Chondrocyte (in vitro differentiated cells): ENCODE results near the gene BACE1. TPM values are rescaled to one million over a fixed set of nuclear protein-coding genes. Genes with fewer than 3 reads are reported as not detected.

Experiments used
- DNase-seq: peaks from one replicate; pipeline ENCODE4 v3.0.0; 2021; ENCODE audit warnings: mixed read lengths, low spot score
- H3K27ac Mint-ChIP-seq: one replicate; pipeline ENCODE4 v1.8.0; 2021; ENCODE audit warnings: mild to moderate bottlenecking, moderate library complexity, mixed read lengths; ENCODE audit not compliant: unreplicated experiment
- H3K27me3 Mint-ChIP-seq: 2 replicates; pipeline ENCODE4 v1.8.0; 2021; ENCODE audit warnings: low read depth, mixed read lengths
- H3K36me3 Mint-ChIP-seq: 2 replicates; pipeline ENCODE4 v1.8.0; 2021; ENCODE audit warnings: low read depth, mixed read lengths
- H3K4me1 Mint-ChIP-seq: 2 replicates; pipeline ENCODE4 v1.8.0; 2021; ENCODE audit warnings: low read depth, mild to moderate bottlenecking, mixed read lengths
- H3K4me3 Mint-ChIP-seq: one replicate; pipeline ENCODE4 v1.8.0; 2021; ENCODE audit warnings: mild to moderate bottlenecking, moderate library complexity, mixed read lengths; ENCODE audit not compliant: unreplicated experiment
- H3K9me3 Mint-ChIP-seq: 2 replicates; pipeline ENCODE4 v1.8.0; 2021; ENCODE audit warnings: low read depth, mixed read lengths
- total RNA-seq: library from RNA; stranded (reverse); gene quantifications from 3 replicates; pipeline ENCODE4 v1.2.1, GENCODE V29; 2021
- TF ChIP-seq, protein P1 (sequence below): fragments of 200-600 bp; sonication (generic); IDR thresholded peaks from 2 replicates; pipeline ENCODE4 v1.5.0; 2021; ENCODE audit warnings: antibody characterized with exemption, mild to moderate bottlenecking, moderate library complexity

The BACE1 gene
- total RNA-seq, 1 donor from 2014 or later: 62.7 TPM

- H3K27ac Mint-ChIP-seq: peak overlapping the region; percentile 36
- no peak for DNase-seq
- H3K4me1 Mint-ChIP-seq: peaks cover 33% of the 10 kb centered on the region
- no peaks in the 10 kb centered on the region for H3K27me3 Mint-ChIP-seq
- H3K36me3 Mint-ChIP-seq: peaks cover 3% of the 10 kb centered on the region
- peak overlapping the region; percentile 90 for H3K4me3 Mint-ChIP-seq
- no peaks in the 10 kb centered on the region for H3K9me3 Mint-ChIP-seq
- TF ChIP-seq, protein P1, sequence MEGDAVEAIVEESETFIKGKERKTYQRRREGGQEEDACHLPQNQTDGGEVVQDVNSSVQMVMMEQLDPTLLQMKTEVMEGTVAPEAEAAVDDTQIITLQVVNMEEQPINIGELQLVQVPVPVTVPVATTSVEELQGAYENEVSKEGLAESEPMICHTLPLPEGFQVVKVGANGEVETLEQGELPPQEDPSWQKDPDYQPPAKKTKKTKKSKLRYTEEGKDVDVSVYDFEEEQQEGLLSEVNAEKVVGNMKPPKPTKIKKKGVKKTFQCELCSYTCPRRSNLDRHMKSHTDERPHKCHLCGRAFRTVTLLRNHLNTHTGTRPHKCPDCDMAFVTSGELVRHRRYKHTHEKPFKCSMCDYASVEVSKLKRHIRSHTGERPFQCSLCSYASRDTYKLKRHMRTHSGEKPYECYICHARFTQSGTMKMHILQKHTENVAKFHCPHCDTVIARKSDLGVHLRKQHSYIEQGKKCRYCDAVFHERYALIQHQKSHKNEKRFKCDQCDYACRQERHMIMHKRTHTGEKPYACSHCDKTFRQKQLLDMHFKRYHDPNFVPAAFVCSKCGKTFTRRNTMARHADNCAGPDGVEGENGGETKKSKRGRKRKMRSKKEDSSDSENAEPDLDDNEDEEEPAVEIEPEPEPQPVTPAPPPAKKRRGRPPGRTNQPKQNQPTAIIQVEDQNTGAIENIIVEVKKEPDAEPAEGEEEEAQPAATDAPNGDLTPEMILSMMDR: no peak
These were observed 515 bp downstream of the BACE1 start for GRCh38 chr11:117315285-117316196.

DNA sequence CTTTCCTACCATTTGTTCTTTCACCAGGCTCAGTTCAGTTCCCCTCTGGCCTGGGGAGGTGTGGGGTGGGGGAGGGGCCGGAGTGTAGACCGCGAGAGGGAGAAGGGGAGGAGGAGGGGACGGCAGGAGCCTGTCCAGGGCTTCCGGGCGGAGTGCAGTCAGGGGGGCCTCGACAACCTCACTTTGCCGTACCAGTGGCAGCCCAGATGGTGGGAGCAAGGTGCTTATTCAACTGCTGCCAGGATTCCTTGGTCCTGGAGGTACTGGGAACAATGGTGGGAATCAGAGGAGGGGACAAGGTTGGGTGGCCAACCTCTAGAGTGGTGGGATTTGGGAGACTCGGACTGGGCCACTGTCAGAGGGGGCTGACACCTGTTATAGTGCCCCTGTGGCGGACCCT lies 1.2 kb downstream of the BACE1 start:
- Mint-ChIP-seq H3K27ac (peak overlapping the region; percentile 13), H3K4me3 (peak overlapping the region; percentile 90), H3K9me3 (no peaks in the 10 kb centered on the region), H3K36me3 (peaks cover 3% of the 10 kb centered on the region), H3K4me1 (peaks cover 33% of the 10 kb centered on the region), H3K27me3 (no peaks in the 10 kb centered on the region)
- TF ChIP-seq, protein P1: no peak
- no peak for DNase-seq

GRCh38 chr11:117313828-117314768 lies 2.0 kb downstream of the BACE1 start:
- DNase-seq: no peak

DNA sequence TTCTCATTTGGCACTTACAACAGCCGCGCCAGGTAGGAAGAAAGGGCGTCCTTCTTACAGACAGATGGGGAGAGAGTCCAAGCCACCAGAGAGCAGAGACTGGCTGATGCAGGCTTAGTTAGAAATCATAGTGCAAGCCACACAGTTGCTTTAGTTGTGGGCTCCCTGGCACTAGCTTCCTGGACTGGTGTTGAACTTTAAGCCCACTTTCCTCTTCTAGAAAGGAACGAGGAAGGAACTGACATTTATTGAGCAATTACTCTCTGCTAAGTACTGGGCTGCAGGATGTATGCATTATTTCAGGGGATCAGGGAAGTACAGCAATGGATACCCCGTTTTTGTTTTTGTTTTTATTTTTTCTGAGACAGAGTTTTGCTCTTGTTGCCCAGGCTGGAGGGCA lies 3.0 kb downstream of the BACE1 start:
- DNase-seq: no peak
- Mint-ChIP-seq H3K27me3 (no peaks in the 10 kb centered on the region), H3K4me3 (no peak overlapping the region), H3K36me3 (peaks cover 6% of the 10 kb centered on the region), H3K27ac (no peak overlapping the region), H3K4me1 (peaks cover 27% of the 10 kb centered on the region), H3K9me3 (no peaks in the 10 kb centered on the region)
- TF ChIP-seq, protein P1: no peak

More at GRCh38 chr11:117313828-117314768, 2.0 kb downstream of the BACE1 start:
- H3K4me1 Mint-ChIP-seq: peaks cover 27% of the 10 kb centered on the region
- H3K27me3 Mint-ChIP-seq: no peaks in the 10 kb centered on the region
- peaks cover 4% of the 10 kb centered on the region for H3K36me3 Mint-ChIP-seq
- TF ChIP-seq, protein P1: no peak
- H3K9me3 Mint-ChIP-seq: no peaks in the 10 kb centered on the region
- H3K27ac Mint-ChIP-seq: no peak overlapping the region
- peak overlapping the region; percentile 90 for H3K4me3 Mint-ChIP-seq

DNA sequence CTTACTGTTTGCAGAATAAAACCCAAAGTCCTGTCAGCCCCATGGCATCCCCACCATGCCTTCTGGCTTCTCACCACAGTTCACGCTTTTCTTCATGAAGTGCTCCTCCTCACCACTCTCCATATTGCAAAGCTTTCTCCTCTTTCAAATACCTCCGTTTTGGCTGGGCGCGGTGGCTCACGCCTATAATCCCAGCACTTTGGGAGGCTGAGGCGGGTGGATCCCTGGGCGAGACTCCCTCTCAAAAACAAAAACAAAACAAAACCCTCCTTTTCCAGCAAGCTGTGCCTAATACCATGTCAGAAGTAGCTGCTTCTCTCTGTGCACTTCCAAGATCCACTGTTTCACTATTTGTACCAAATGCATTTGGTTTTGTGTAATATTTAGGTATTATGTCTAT lies 6.7 kb downstream of the BACE1 start:
- TF ChIP-seq, protein P1: no peak
- DNase-seq: no peak
- peaks cover 6% of the 10 kb centered on the region for H3K36me3 Mint-ChIP-seq
- H3K27ac Mint-ChIP-seq: no peak overlapping the region
- H3K4me1 Mint-ChIP-seq: peaks cover 11% of the 10 kb centered on the region
- H3K27me3 Mint-ChIP-seq: no peaks in the 10 kb centered on the region
- no peak overlapping the region for H3K4me3 Mint-ChIP-seq
- H3K9me3 Mint-ChIP-seq: no peaks in the 10 kb centered on the region
